ENCODE data around the gene TSPYL2.

Gene TSPYL2

DNA sequence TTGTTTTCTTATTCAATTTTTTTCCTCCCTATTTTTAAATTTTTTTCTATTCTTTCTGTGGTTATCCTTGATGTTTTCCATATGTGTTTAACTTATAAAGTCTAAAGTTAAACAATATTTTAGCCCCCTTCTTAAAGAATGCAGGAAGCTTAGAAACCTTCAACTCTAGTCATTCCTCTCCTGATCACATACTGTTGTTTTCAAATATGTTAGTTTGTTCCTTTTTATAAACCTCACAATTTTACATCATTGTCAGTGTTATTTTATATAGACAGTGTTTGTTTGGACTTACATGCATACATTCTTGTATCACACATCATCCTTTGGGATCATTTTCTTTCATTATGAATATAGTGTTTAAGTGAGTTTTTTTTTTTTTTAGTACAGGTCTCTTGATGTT is 43.3 kb downstream of the TSPYL2 start:
- no peak for DNase-seq (ENCODE audit: low spot score)

DNA sequence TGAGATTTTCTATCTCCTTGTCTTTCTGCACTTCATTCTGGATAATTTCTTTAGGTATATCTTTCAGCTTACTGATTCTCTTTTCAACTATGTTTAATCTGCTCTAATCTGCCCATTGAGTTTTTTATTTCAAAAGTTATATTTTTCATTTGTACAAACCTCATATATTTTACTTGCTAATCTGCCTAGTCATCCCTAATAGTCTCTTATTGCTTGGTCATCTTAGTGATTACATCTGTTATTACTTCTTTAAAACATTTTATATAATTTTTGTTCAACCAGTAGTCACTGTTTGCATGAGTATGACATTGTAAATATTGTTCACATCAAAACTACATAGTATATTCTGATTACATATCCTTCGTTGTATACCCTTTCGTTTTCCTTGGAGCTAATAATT is 44.2 kb downstream of the TSPYL2 start:
- DNase-seq (ENCODE audit: low spot score), result no peak

DNA sequence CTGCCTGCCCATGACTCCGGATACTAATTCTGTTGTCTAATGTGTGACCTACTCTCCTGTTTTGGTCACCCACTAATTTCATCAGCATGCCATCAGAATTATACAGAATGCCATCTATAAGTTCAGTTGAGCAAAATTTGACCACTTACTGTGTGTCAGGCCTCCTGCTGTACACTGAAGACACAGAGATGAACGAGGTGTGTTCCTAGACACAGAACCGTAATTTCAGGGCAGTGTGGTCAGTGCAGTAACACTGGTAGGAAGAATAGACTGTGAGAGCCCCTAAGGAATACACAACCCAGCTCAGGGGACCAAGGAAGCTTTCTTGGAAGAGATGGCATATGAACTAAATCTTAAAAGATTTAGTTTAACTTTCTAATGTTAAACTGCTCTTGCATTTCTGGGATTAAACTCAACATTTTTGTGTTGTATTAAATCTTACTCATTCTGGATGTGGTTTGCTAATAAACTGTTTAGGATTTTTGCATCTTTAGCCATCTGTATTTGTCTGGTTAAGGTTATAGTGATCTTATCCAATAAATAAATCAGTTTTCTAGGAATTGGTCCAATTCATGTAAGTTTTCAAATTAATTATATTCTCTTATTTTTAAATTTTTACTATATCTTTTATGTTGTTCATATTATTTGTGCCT is 46.1 kb downstream of the TSPYL2 start:
- DNase-seq (ENCODE audit: low spot score), result no peak

DNA sequence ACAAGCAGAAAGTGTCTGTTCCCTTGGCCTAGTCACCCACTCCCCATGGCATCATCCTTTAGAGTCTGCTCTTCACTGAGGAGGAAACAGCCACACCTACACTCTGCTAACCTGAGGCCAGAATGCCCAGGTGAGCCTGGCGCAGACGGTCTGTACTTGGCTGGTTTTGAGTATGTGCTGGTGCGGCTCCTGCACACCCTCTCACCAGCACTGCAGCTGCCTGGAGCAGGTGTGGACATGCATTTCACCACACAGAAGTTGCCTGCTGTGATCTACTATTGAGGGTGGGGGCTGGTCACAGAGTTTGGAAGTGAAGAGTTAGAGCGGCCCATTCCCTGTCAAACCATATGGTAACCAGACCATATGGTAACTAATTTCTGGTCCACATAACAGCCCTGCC is 51.2 kb downstream of the TSPYL2 start:
- DNase-seq (ENCODE audit: low spot score), result no peak

DNA sequence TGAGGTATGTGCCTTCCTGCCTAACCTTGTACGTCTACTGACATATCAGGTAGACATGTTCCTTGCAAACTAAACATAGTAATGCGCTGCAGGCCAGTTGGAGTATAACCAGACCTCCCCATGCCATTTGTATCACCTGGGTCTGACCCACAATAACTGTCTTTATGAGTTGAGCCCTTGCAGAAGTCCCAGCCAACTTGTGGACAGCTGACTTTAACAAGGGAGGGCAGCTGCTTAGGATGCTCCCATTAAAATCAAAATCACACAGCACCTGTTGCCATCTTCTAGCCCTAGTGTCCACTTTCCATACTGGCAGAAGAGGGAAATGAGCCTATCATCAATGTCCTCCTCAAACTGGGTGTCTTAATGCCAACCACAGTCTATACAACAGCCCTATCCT is 53.4 kb downstream of the TSPYL2 start:
- DNase-seq (ENCODE audit: low spot score), result no peak

All from pons (tissue), 1 donor.